HG03469 (cell line): ENCODE results near the gene IL15RA.
A peak's percentile ranks its signal among the peaks of the same experiment; 100 is the strongest.

ENCODE experiments used
- ATAC-seq: cut with Tn5 transposase; IDR thresholded peaks from one replicate; pipeline ENCODE4 v1.9.1; 2021; ENCODE audit warnings: mild to moderate bottlenecking, moderate library complexity, moderate number of reproducible peaks; ENCODE audit not compliant: unreplicated experiment

Gene IL15RA, protein sequence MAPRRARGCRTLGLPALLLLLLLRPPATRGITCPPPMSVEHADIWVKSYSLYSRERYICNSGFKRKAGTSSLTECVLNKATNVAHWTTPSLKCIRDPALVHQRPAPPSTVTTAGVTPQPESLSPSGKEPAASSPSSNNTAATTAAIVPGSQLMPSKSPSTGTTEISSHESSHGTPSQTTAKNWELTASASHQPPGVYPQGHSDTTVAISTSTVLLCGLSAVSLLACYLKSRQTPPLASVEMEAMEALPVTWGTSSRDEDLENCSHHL

DNA sequence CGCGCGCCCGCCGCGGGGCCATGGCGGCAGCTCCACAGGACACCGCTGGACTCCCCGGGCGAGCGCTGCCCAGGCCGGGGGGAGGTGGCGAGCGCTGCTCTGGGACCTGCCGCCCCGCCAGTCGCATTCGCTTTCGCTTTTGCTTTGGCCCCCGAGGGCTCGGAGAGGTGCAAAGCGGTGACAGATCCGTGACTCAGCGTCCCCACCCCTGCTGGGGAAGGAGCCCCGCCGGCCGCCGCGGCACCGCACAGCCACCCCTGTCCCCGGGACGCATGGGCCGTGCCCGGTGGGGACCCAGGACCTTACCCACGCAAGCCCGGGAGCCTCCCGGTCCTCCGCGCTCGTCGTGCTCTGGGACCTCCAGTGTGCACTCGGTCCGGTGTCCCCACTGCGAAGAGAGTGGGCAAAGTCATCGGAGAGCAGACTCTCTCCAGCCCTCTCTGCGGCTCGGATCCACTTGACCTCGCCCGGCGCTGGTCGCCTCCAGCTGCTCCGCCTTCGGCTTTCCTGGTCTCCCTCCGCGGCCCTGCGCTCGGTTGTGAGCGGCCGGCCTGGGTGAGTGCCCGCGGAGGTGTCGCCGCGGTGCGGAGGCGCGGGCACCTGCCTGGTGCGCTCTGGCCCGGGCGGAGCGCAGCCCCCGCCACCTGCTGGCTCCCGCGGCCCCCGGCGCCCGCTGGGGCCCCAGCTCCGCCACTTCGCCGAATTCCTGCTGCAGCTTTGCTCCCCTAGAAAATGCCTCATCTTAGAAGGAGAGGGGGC lies at the start of gene IL15RA:
Gene IL15RA, minus strand, starts transcription at position 73 of the 759 bp plus-strand sequence. Its CDS starts 51 bp downstream, at position 22.
- ATAC-seq = peak; percentile 29

DNA sequence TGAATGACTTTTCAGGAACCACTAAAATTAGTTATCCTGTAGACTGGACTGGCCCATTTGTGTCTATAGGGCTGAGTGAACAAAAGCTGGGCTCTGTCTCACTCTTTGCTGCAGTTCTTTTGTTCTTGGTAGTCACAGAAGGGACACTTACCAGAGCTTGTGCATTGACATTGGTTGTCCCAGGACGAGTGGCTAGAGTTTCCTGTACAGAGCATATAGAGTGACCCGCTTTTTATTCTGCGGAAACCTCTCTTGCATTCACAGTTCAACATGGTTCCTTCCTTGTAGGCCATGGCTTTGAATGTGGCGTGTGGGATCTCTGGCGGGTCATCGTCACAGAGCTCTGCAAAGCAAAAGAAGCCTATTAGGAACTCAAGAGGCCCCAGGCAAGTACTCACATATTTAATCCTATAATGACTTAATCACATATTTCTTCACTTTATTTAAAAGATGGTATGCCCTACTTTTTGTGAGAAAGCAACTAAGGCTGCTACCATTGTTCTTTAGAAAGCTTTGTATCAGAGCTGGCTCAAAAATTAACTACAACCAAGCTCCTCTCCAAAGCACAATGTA lies 48.4 kb upstream of the IL15RA start:
- no peak for ATAC-seq

DNA sequence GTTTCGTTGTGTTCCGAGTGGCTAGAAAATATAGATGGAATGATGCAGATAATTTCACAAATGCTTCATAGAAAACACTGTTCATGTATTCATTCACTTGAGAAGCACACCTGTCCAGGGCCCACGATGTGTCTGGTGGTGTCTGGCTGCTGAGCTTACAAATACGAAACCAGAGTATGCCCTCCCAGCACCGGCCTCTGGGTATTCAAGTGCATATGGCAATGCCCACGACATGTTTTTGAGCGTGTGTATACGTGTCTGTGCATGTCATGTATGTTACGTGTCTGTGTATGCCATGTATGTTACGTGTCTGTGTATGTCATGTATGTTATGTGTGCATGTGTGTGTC lies 47.0 kb upstream of the IL15RA start:
- ATAC-seq = no peak

DNA sequence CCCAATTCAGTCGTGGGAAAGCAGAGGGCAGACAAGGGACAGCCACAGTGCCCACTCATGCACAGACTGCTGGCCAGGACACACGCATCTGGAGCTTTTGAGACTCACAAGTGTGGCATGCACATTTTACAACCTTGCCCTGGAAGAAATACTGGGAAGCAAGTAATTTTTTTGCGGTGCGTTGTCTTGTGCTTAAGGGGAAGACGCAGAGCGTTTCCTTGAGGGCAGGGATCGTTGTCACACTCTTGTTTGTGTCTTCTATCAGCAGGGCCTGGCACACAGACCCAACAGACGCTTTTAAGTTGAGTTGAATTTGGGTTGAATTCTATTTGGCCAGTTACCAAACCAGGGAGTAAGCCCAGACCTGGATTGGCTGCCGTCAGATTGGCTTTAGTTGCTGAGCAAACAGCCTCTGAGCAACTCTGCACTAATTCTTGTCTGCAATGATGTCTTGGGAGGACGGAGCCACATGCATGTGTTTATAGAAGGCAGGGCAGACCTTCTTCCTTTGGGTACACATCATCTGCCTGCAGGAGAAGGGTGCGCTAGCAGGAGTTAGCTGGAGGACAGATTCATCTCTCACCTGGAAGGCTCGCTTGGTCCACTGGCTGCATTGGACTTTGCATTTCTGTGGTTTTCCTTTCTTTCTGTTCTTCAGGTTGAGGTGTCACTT lies 46.5 kb upstream of the IL15RA start:
- ATAC-seq = no peak

DNA sequence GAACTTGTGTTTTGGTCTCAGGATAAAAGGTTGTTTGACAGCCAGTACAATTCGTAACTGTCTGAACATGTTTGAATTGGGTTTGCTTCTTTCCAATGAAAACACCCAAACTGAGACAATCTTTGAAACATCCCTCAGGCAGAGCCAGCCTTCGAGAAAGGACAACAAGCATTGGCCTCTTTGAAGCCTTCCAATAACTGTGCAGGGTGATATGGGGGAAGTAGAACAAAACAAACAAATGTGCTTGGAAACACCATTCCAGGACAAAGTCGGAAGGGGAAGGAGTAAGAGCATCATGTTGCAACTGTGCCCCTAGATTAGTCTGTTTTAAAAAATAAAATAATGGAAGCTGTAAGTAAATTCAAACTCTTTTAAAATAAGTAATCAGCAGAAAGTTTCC lies 45.3 kb upstream of the IL15RA start:
- no peak for ATAC-seq

DNA sequence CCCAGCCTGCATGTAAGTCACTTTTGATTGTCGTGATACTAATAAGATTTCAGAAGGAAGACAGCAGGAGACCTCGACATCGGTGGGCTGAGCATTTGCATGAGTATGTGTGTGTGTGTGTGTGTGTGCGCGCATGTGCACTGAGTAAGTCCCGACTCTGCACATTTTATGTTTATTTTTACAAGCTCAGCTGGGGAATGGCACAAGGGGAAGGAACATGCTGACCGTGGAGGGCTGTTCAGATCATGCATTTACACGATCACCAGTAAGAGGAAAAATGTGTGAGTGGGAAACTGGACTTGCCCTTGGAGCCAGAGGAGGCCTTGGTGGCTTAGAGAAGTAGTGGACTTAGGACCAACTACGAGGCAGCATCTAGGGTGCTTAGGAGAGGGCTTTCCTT lies 43.5 kb upstream of the IL15RA start:
- no peak for ATAC-seq

DNA sequence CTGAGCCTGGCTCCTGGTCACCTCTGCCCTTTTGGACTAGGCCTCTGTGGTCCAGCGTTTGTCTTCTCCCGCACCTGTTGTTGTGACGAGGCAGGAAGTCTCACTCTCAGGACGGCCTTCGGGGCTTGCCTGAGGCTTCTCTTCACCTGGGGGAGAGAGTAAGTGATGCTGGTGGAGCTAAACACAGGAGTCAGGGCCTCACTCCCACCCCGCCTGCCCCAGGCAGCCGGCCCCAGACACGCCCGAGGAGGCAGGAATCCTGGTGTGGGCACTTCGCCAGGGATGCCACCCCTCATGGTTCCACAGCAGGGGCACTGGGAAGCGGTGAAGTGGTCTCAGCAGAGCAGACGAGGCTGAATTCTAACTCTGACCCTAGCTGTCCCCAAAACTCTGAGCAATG lies 42.5 kb upstream of the IL15RA start:
- ATAC-seq = no peak

DNA sequence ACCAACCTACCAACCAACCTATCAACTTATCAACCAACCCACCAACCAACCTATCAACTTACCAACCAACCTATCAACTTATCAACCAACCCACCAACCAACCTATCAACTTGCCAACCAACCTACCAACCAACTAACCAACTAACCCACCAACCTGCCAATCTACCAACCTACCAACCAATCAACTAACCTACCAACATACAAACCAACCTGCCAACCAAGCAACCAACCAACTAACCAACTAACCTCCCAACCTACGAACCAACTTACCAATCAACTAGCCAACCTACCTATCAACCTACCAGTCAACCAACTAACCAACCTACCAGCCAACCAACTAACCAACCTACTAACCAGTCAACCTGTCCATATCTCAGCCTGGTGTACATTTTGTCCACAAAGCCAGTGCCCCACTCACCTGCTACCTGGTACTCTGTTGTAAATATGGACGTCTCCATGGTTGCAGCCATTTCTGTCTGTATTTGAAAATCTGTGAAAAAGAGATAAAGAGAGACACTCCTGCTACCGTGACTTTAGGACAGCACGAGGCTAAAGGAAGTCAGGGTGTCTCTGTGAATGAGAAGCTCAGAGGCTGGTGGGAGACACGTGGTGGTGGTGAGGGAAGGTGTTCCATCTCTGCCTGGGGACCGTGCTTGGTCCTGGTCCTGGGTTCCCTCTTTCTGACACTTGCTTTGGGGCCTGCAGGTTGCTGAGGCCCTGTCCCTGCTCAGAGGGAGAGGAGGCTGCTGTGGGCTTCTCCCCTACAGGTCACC lies 41.9 kb upstream of the IL15RA start:
- ATAC-seq = no peak

DNA sequence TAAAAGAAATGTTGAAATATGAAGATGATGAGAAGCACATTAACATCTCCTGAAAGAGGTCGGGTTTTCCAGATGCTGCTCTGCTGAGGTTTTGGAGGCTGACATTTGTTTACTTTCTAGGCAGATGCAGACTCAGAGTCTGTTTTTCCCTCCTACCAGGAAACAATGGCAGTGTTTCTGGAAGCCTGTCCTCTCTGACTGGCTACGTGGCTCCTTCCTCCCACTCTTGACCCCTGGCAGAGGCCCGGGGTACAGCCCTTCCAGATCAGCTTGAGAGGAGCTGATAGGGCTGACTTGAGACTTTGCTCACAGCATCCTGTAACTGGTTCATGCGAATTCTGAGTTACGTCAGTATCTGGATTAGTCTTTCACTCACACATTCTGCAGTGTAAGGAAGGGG lies 41.1 kb upstream of the IL15RA start:
- no peak for ATAC-seq

DNA sequence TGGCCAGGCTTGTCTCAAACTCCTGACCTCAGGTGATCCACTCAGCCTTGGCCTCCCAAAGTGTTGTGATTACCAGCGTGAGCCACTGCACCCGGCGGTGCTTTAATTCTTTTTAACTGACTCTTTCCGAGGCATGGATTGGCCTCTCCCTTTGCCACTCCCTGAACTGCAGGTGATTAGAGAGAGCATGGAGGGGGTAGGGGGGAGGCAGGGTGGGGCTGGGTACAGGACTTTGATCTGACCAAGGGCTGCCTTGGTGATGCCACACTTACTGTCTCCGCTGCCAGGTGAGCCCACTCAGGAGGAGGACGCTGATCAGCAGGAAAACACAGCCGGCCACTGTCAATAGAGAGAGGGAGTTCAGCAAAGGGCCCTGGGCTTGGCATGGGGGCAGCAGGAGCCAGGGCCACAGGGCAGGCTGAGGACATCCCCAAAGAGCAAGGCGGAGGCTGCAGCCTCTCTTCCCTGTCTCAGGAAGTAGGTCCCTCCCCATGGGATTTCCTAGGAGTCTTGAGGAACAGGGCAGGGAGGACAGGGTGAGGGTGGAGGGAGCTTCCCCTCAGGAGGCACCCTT lies 40.5 kb upstream of the IL15RA start:
- no peak for ATAC-seq

DNA sequence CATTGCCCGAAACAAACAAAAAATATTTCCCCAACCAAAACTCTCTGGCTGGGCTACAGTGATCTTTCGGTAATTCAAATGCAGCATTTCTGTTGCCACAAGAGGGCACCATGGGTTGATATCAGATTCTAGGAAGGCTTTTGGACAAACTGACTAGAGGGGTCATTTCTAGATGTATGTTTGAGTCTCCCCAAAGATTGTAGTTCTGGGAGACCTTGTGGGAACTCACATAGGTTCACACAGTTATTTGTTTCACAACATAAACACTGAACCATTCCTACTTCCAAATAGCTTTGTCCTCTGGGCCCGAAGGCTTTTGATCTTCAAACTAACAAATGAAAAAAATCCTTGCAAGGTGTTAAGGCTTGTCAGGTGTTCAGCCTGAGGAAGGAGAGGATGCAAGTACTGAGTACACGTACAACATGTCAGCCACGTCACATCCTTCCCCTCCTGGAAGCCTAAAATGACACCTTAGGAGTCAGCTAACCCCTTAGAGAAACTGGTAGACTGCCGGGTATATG lies 37.0 kb upstream of the IL15RA start:
- ATAC-seq = no peak

DNA sequence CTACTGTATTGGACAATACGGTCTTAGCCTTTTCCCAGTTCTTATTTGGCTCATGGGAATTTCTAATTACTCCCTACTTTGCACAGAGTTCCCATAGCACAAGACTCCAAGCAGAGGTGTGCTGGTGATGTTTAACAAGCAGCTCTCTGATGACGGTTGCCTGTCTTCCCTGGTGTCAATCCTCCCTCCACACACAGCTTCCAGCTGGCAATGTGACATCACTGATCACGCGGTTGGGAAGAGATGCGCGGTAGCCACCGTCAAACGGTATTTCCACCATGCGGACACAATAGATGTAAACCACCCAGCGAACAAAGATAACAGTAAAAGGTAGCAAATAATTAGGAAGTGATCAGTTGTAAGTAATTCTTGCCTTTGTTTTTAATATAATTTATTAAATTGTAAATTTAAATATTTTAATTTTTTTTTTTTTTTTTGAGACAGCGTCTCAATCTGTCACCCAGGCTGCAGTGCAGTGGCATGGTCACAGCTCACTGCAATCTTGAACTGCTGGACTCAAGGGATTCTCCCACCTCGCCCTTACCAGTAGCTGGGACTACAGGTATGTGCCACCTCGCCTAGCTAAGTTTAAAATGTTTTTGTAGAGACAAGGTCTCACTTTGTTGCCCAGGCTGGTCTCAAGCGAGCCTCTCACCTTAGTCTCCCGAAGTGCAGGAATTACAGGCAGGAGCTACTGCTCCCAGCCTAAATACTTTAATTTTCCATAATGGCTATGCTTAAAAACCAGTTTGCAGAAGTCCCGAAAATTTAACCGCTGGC lies 36.3 kb upstream of the IL15RA start:
- no peak for ATAC-seq

DNA sequence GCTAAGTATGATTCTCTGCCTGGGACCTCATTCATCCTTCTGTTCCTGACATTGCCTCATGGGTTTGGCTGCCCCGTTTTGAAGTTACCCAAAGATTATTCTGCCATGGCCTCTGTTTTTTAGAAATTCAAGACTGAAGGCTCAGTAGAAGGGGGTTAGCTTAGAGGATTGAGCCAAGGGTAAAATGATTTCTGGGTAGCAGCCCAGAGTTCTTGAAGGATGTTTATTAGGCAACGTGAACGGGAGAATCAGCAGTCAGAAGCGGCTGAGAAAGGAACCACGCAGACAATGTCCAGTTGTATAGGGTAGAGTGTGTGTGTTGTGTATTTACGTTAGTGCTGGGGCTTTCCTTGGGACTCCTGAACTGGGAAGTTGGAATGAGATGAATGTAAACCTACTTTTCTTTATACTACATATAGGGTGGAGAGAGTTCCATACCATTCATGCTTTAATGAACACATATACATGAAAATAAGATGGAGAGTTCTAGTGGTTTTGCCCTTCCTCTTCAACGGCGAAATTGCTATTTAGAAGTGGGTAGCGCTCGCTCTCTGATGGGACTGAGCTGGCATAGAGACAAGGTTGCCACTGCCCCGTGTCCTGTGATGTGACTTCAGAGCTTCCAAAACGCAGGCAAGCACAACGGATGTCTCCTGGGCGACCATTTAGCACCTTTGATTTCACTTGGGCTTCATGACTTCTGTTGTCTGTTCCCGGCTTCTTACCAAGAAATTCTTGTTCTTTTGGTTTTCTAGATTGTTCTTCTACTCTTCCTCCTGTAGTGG lies 35.0 kb upstream of the IL15RA start:
- no peak for ATAC-seq

DNA sequence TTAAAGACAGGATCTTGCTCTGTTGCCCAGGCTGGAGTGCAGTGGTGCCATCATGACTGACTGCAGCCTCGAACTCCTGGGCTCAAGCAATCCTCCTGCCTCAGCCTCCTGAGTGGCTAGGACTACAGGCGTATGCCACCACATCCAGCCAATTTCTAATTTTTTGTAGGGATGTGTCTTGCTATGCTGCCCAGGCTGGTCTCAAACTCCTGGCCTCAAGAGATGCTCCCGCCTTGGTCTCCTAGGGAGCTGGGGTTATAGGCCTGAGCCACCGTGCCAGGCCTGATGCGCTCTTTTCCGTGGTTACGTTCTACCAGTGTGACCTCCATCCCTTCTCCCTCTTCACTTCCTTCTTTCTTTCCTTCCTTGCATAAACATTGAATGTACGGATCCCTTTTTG lies 34.2 kb upstream of the IL15RA start:
- no peak for ATAC-seq

DNA sequence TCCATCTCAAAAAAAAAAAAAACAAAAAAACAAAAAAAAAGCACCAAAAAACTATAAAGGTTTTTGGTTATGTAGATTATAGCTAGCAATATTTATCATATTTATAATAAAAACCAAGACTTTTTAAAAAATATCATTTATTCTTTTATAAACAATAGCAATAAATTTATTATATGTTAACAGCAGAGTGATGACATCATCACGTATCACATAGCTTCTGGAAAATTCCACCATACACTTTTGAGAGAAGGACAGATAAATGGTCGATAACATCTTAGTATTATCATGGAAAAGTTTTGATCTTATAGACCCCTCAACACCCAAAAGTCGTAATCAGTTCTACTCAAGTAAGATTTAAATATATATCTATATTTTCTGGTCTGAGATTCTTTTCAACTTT lies 33.2 kb upstream of the IL15RA start:
- no peak for ATAC-seq

DNA sequence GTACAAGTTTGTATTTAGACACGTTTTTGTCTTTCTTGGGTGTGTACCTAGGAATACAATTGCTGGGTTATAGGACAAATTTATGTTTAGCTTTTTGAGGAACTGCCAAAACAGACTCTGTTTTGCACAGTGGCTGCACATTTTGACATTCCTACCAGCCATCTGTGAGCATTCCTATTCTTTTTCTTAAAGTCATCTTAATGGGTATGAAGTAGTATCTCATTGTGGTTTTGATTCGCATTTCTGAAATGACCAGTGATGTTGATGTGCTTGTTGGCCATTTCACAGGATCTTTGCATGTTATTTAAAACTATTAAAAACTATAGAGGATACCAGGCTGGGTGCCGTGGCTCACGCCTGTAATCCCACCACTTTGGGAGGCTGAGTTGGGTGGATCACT lies 32.6 kb upstream of the IL15RA start:
- no peak for ATAC-seq

DNA sequence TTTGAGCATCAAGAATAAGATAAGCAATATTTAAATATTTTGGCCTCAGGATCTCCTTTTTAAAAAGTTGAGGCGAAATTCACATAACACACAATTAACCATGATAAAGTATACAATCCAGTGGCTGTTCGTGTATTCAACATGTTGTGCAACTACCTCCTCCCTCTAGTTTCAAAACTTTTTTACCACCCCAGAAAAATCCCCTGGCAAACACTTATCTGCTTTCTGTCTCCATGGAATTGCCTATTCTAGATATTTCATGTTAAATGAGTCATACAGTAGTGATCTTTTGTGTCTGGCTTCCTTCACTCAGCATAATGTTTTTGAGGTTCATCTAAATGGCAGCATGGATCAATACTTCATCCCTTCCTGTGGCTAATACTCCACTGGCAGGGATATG lies 31.8 kb upstream of the IL15RA start:
- no peak for ATAC-seq

DNA sequence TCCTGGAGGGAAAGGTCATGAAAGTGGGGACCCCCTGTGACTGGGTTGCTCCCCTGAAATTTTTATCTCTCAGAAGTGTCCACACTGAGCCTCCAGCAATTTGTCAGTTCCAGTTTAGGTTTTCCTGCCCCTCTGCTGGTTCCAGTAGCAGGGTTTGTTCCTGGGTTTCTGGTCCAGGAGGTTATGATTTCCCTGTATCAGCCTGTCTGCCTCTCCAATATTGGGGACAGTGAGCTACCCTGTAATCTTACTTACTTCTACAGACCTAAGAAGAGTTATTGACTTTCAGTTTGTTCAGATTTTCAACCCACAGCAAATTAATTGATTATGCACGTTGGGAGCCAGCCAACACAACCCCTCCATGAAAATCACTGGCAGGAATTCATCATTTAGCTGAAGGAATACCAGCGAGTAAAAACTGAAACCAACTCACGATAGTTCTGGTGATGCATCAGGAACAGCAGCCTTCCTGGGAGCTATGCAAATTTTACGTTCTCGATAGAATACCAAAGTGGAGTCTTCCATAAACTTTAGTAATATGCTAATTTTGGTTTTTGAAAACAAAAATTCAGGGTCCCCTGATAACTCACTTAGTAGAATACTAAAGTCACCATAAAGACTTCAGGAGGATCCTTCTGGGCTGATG lies 31.3 kb upstream of the IL15RA start:
- no peak for ATAC-seq
